ENCODE measurements around the gene FAM114A2.

FAM114A2 gene

DNA sequence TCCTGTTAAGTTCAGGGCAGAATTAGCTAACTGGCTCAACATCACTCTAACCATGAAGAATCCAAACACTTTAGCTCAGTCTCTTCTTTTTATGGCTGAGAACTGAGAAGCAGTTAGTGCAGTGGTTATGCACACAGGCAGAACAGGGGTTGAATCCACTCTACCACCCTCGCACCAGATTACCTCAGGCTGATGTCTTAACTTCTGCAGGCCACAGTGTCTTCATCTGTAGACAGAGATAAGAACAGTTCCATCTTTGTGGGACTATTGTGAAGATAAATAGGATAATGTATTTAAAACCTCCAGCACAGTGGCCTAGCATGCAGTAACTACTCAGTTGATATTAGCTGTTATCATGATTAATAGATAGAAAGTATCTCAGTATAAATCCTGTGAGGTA, 54.8 kb downstream of the FAM114A2 start:
- Histone ChIP-seq H3K4me3 (ENCODE audit: low read length) (no peak overlapping the region), H3K9me3 (ENCODE audit: control insufficient read depth, low read length) (no peaks in the 10 kb centered on the region), H3K4me1 (ENCODE audit: control insufficient read depth, insufficient read depth, low read length) (peaks cover 16% of the 10 kb centered on the region), H3K9ac (ENCODE audit: low read length) (no peak overlapping the region), H3K36me3 (ENCODE audit: control insufficient read depth, insufficient read depth, low read length, severe bottlenecking) (no peaks in the 10 kb centered on the region), H3K27me3 (replicated peaks; ENCODE audit: control insufficient read depth, insufficient read depth, low read length) (no peaks in the 10 kb centered on the region)
- no peak for DNase-seq (ENCODE audit: low read depth)

DNA sequence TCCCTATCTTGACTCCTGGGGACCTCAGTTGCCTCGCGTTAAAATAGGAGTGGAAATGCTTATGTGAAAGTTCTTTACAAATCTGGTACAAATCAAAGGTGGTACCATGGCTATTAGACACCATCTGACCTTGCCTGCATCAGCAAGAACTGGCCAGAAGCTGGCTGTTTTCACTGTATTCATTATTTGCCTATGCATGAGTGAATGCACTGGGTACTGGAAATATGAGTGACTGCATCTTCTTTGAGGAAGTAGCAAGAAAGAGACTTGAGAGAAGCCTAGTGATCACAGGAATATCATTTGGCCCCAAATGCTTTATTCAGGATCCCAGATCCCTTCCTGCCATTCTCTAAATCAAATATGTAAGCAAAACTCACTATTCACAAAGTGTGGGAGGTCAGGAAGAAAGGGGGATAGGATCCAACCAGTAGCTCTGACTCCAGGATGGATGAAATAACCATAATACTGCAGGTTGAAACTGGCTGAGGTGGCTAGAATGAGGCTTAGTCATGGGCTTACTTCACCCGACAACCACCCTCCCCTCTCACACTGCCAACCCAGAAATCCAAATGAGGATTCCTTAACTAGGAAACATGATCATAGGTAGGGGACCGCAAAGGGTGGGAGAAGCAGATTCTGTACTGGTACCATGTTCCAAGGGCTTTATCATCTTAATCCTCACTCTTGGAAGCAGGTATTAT, 56.7 kb downstream of the FAM114A2 start:
- DNase-seq (ENCODE audit: low read depth), result no peak
- Histone ChIP-seq H3K36me3 (ENCODE audit: control insufficient read depth, insufficient read depth, low read length, severe bottlenecking) (no peaks in the 10 kb centered on the region), H3K4me1 (ENCODE audit: control insufficient read depth, insufficient read depth, low read length) (peaks cover 5% of the 10 kb centered on the region), H3K27me3 (replicated peaks; ENCODE audit: control insufficient read depth, insufficient read depth, low read length) (peaks cover 3% of the 10 kb centered on the region), H3K9me3 (ENCODE audit: control insufficient read depth, low read length) (no peaks in the 10 kb centered on the region), H3K4me3 (ENCODE audit: low read length) (no peak overlapping the region), H3K9ac (ENCODE audit: low read length) (no peak overlapping the region)

DNA sequence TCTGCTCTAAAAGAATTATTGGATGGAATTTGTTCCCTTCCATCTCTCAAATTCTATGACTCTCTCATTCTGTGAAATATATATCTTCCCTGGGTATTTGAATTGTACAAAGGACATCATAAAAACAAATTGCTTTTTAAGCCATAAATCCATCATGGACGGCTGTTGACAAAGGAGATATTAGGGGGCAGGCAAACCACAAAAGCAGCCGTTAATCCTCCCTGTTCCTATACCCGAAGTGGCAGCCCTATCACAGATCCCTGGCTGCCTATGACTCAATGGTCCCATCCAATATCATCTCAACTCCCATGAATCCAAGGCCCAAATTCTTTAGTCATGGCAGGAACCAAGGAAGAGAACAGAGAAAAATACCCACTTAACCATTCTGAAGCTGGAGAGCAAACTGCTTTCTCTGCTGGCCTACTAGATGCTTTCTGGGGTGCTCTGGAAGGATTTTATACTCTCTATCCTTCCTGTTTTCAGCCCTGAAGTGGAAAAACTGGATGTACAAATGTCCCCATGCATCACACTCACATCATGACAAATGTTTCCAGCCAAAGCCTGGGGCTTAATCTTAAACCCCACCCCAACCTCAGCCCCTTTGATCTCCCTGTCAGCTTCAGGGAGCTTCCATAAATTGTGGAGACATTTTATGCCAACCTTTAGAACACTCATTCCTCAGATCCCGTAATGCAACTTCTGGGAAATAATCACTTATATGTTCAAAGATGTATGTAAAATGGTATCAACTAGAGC, 59.5 kb downstream of the FAM114A2 start:
- no peak for DNase-seq (ENCODE audit: low read depth)
- Histone ChIP-seq H3K4me1 (ENCODE audit: control insufficient read depth, insufficient read depth, low read length) (no peaks in the 10 kb centered on the region), H3K4me3 (ENCODE audit: low read length) (no peak overlapping the region), H3K36me3 (ENCODE audit: control insufficient read depth, insufficient read depth, low read length, severe bottlenecking) (no peaks in the 10 kb centered on the region), H3K9me3 (ENCODE audit: control insufficient read depth, low read length) (no peaks in the 10 kb centered on the region), H3K9ac (ENCODE audit: low read length) (no peak overlapping the region), H3K27me3 (replicated peaks; ENCODE audit: control insufficient read depth, insufficient read depth, low read length) (peaks cover 16% of the 10 kb centered on the region)

DNA sequence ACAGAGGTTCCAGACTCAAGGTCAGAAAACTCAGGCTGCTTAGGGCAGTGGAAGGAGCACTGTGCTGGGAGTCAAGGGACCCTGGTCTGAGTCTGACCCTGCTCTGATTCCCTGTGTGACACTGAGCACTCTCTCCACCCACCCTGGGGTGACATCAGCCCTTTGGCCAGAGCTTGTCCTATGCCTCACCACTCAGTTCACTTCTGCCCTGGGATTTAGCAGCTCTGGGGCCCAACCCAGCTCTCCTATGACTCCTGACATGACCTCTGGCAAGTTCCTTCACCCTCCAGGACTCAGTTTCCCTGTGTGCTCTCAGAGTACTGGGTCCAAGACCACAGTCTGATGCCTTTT, 63.9 kb downstream of the FAM114A2 start:
- Histone ChIP-seq H3K9ac (ENCODE audit: low read length) (no peak overlapping the region), H3K36me3 (ENCODE audit: control insufficient read depth, insufficient read depth, low read length, severe bottlenecking) (no peaks in the 10 kb centered on the region), H3K4me1 (ENCODE audit: control insufficient read depth, insufficient read depth, low read length) (no peaks in the 10 kb centered on the region), H3K9me3 (ENCODE audit: control insufficient read depth, low read length) (no peaks in the 10 kb centered on the region), H3K4me3 (ENCODE audit: low read length) (no peak overlapping the region), H3K27me3 (replicated peaks; ENCODE audit: control insufficient read depth, insufficient read depth, low read length) (peaks cover 16% of the 10 kb centered on the region)
- DNase-seq (ENCODE audit: low read depth), result no peak

DNA sequence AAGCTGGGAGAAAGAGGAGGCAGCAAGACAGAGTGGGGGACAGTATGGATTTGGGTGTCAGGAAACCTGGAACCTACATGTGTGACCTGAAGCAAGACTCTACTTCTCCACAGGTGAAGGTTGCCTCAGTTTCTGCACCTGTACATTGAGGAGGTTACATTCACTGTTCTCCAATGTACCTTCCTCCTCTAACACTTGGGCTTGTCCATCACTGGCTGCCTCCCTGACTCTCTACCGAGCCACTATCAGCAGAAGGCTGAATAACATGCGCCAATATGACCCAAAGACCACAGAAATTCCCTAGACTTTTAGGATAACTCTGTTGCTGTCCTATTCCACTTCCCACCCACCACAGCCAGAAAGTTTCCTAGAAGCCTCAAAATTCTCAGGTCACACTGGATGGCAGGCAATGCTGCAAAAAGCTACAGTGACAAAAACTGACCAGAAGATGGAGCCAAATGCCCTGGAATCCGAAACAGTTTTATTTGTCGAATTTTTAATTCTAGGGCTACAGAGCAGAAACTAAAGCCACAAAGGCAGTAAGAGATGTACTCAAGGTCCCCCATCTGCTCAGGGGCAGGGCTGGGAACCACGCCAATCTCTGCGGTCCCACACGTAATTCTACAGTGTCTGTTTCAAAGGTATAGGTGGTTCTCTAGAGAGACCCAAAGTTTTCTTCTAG, 64.4 kb downstream of the FAM114A2 start:
- H3K4me3 ChIP-seq (ENCODE audit: low read length), result no peak overlapping the region
- H3K4me1 ChIP-seq (ENCODE audit: control insufficient read depth, insufficient read depth, low read length), result no peaks in the 10 kb centered on the region
- H3K9me3 ChIP-seq (ENCODE audit: control insufficient read depth, low read length), result no peaks in the 10 kb centered on the region
- peak; percentile 78 for DNase-seq (ENCODE audit: low read depth)
- H3K36me3 ChIP-seq (ENCODE audit: control insufficient read depth, insufficient read depth, low read length, severe bottlenecking), result no peaks in the 10 kb centered on the region
- peaks cover 16% of the 10 kb centered on the region for H3K27me3 ChIP-seq (replicated peaks; ENCODE audit: control insufficient read depth, insufficient read depth, low read length)
- H3K9ac ChIP-seq (ENCODE audit: low read length), result no peak overlapping the region

DNA sequence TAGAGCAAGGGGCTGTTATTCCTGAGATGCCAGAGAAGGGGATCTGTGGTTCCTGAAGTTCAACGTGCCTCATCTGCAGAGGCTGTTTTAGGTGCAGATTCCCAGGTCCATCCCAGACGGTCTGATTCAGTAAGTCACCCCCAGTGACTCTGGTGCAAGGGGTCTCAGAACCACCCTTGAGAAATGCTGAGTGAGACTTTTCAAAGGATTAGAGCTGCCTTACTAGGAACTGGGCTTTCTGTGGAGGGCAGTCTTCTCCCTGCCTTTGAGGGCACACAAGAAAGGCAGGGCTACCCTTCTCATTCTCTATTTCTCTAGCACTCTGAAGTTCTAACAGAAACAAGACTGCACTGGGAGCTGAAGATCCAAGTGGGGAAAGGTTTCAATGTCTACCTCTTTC, 66.5 kb downstream of the FAM114A2 start:
- no peak overlapping the region for H3K9ac ChIP-seq (ENCODE audit: low read length)
- no peaks in the 10 kb centered on the region for H3K36me3 ChIP-seq (ENCODE audit: control insufficient read depth, insufficient read depth, low read length, severe bottlenecking)
- DNase-seq (ENCODE audit: low read depth), result no peak

DNA sequence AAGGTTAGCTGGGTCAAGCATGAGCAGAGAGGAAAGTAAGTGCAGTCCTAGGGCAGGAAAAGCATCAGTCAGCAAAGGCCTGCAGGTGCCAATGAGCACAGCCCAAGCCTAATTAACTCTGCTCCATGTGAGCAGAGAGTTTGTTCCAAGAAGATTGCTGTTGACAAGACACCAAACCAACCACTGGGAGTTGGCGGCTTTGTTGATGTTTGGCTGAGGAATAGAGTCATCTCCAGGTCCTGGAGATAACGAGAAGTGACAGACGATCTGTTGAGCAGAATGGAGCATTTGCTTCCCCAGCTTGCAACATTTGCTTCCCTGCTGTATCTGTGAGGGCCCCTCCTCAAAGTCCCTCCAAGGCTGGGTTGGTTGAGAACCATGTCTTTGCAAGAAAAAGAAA, 68.2 kb downstream of the FAM114A2 start:
- Histone ChIP-seq H3K9me3 (ENCODE audit: control insufficient read depth, low read length) (no peaks in the 10 kb centered on the region), H3K4me1 (ENCODE audit: control insufficient read depth, insufficient read depth, low read length) (no peaks in the 10 kb centered on the region), H3K4me3 (ENCODE audit: low read length) (no peak overlapping the region), H3K36me3 (ENCODE audit: control insufficient read depth, insufficient read depth, low read length, severe bottlenecking) (no peaks in the 10 kb centered on the region), H3K27me3 (replicated peaks; ENCODE audit: control insufficient read depth, insufficient read depth, low read length) (peaks cover 11% of the 10 kb centered on the region), H3K9ac (ENCODE audit: low read length) (no peak overlapping the region)
- DNase-seq (ENCODE audit: low read depth), result no peak

More for the DNA sequence above, 66.5 kb downstream of the FAM114A2 start:
- Histone ChIP-seq H3K4me1 (ENCODE audit: control insufficient read depth, insufficient read depth, low read length) (no peaks in the 10 kb centered on the region), H3K9me3 (ENCODE audit: control insufficient read depth, low read length) (no peaks in the 10 kb centered on the region), H3K27me3 (replicated peaks; ENCODE audit: control insufficient read depth, insufficient read depth, low read length) (peaks cover 13% of the 10 kb centered on the region), H3K4me3 (ENCODE audit: low read length) (no peak overlapping the region)

DNA sequence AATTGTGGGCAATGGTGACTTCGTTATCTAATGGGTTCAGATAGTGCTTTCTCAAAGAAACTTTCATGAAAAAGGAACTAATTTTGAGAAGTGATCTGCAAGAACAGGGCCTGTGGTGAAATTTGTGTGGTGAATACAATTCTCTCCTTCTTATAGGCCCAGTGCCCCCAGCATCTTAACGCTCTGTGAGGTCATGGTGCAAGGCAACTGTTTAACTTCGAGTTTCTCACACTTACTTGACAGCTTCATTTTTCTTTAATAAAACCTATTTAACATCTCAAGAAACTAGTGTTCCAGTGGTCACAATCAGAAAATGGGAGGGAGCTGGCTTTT, 69.2 kb downstream of the FAM114A2 start:
- Histone ChIP-seq H3K36me3 (ENCODE audit: control insufficient read depth, insufficient read depth, low read length, severe bottlenecking) (no peaks in the 10 kb centered on the region), H3K4me3 (ENCODE audit: low read length) (no peak overlapping the region), H3K27me3 (replicated peaks; ENCODE audit: control insufficient read depth, insufficient read depth, low read length) (peaks cover 11% of the 10 kb centered on the region), H3K9ac (ENCODE audit: low read length) (no peak overlapping the region), H3K9me3 (ENCODE audit: control insufficient read depth, low read length) (no peaks in the 10 kb centered on the region), H3K4me1 (ENCODE audit: control insufficient read depth, insufficient read depth, low read length) (peaks cover 4% of the 10 kb centered on the region)
- no peak for DNase-seq (ENCODE audit: low read depth)

DNA sequence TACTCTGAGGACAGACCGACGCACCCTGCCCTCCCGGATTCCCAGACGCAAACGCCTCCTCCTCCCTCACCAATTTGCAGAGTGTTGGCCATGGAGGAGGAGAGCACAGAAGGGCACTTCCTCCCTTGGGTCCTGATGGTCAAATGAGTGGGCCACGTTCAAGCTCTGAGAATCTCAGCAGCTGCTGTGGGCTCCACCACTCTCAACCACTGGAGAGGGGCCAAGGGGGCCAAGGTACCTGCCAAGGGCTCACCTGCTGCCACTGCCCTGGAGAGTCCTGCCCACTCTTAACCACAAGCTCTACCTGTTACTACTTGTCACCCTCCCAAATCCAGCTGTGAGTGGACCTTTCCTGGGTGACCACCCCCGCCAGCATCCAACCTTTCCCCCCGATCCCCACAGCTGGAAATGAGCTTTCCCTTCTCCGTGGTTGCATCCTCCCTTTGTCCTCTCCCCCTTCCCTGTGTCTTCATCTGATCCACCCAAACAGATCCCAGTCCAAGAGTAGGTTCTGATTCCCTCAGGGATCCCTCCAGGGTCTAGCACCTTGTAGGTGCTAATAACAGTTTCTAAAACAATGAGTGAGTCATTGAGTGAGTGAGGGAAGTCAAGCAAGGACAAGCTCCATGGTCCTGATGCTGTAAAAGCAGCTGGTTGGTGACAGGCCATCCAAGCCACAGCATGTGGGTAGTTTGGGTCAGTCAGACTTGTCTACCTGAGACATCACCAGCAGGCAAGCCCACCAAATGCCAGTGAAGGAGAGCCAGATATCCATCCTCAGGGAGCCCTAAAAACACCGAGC, 69.7 kb downstream of the FAM114A2 start:
- Histone ChIP-seq H3K4me3 (ENCODE audit: low read length) (no peak overlapping the region), H3K9me3 (ENCODE audit: control insufficient read depth, low read length) (no peaks in the 10 kb centered on the region), H3K4me1 (ENCODE audit: control insufficient read depth, insufficient read depth, low read length) (peaks cover 5% of the 10 kb centered on the region), H3K9ac (ENCODE audit: low read length) (no peak overlapping the region), H3K36me3 (ENCODE audit: control insufficient read depth, insufficient read depth, low read length, severe bottlenecking) (no peaks in the 10 kb centered on the region), H3K27me3 (replicated peaks; ENCODE audit: control insufficient read depth, insufficient read depth, low read length) (peaks cover 11% of the 10 kb centered on the region)
- DNase-seq (ENCODE audit: low read depth), result no peak

DNA sequence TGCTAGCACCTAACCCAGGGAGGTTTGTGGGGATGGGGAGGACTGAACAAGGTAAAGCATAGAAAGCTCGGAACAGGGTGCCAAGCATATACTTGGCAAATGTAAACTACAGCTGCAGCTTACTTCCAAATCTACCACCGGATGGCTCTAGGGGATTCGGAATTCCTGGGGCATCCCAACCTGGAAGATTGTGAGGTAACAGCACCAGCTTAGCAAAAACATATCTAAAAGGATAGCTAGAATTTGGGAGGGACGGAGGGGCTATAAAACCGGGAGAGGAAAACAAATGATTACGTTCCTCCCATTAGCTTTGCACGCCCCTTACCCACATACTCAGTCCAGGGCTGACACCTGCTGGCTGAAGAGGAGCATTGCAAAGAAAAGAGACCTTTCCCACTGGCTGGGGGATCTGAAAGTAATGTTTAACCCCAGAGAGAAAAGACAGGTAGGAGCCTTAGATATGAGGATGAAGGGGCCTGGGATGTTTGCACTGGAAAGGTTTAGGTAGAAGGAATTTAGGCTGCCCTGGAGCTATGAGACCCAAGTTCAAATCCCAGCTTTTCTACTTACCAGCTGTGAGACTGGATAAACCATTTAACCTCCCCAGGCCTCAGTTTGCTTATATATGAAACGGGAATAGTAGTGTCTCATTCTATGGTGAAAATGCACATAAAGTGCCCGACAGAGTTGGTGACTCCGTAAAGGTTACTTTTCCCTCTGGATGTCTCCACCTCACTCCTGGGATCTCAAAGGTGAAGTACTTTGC, 73.6 kb downstream of the FAM114A2 start:
- Histone ChIP-seq H3K4me3 (ENCODE audit: low read length) (peak overlapping the region; percentile 64), H3K36me3 (ENCODE audit: control insufficient read depth, insufficient read depth, low read length, severe bottlenecking) (no peaks in the 10 kb centered on the region), H3K27me3 (replicated peaks; ENCODE audit: control insufficient read depth, insufficient read depth, low read length) (peaks cover 11% of the 10 kb centered on the region), H3K9ac (ENCODE audit: low read length) (peak overlapping the region; percentile 50), H3K9me3 (ENCODE audit: control insufficient read depth, low read length) (no peaks in the 10 kb centered on the region), H3K4me1 (ENCODE audit: control insufficient read depth, insufficient read depth, low read length) (peaks cover 15% of the 10 kb centered on the region)
- DNase-seq (ENCODE audit: low read depth), result peak; percentile 84

Data from adipocyte (in vitro differentiated cells).